GM19351 (cell line): ENCODE measurements around the gene ADGRV1.
"Not testable (repeated sequence)": the region's sequence is repeated elsewhere in the genome, so short reads cannot be mapped to it uniquely, and the experiment has no call there.

Experiments
- ATAC-seq: cut with Tn5 transposase; IDR thresholded peaks from one replicate; pipeline ENCODE4 v1.9.1; 2021; ENCODE audit warnings: mild to moderate bottlenecking, moderate library complexity; ENCODE audit not compliant: unreplicated experiment

The ADGRV1 gene

DNA sequence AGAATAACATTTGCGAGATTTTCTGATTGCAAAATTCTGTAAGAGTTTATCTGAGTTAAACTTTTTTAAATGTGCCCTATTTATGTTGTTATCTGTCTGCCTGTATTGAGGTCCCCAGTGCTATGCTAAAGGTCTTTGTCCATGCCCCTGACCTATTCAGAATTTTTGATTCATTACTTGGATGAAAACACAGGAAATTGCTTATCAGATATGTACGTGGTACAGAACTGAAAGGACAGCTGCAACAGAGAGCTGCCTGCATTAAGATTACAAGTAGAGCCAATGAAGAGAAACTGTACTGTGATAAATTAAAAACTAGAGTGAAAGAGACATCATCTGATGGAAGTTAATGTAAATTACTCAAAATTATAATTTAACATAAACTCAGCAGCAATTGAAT, 408.8 kb downstream of the ADGRV1 start:
- ATAC-seq: no peak

DNA sequence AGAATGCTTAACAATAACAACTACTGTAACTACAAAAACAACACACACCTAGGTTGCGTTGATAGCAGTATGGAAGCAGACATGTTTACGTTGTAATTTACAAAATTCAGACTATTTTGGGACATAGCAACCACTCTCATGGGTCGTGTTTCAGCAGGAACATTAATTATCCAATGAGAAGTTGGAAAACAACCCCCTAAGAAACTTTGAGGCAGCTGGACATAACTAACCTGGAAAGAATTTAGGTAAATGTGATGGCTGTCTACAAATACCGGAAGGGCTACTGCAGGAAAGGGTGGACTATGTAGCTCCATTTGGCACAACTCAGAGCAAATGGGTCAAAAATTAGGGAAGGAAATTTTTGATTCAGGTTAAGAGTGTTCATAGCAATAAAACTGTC, 409.3 kb downstream of the ADGRV1 start:
- no peak for ATAC-seq

- ATAC-seq: no peak
Observed at GRCh38 chr5:90968319-90968718, 409.7 kb downstream of the ADGRV1 start.

GRCh38 chr5:90969945-90970344, 411.3 kb downstream of the ADGRV1 start:
- ATAC-seq: not testable (repeated sequence)

DNA sequence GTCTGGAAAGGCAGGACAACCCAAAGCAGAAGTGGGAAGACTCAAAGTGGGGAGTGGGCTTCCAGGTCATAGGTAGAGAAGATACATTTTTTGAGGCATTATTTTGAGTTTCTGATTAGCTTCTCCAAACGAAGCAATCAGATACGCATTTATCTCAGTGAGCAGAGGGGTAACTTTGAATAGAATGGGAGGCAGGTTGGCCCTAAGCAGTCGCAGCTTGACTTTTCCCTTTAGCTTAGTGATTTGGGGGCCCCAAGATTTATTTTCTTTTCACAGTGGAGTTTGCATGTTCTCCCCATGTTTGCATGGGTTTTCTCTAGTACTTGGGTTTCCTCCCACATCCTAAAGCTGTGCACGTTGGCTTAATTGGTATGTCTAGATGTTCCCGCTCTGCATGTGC, 422.6 kb downstream of the ADGRV1 start:
- no peak for ATAC-seq

- no peak for ATAC-seq
Observed at GRCh38 chr5:90981821-90982220, 423.2 kb downstream of the ADGRV1 start.

DNA sequence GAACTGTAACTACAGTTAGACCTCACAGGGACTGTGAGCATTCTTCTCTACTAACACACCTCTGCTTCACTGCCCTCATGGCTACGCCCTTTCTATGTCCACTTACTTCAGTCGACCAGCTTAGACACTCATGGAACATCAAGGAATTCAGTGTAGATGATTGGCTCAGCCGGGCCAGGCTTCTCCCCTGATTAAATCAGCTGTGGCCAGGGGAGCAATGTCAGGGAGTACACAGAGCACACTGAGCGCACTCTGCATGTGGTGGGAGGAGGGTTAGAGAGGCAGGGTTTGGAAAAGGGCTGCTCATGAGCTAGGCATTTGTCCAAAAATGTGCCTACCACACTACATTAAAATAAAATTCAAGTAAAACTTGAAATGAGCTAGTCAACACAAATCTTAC, 424.0 kb downstream of the ADGRV1 start:
- no peak for ATAC-seq

- ATAC-seq: no peak
Observed at GRCh38 chr5:90983148-90983547, 424.6 kb downstream of the ADGRV1 start.

DNA sequence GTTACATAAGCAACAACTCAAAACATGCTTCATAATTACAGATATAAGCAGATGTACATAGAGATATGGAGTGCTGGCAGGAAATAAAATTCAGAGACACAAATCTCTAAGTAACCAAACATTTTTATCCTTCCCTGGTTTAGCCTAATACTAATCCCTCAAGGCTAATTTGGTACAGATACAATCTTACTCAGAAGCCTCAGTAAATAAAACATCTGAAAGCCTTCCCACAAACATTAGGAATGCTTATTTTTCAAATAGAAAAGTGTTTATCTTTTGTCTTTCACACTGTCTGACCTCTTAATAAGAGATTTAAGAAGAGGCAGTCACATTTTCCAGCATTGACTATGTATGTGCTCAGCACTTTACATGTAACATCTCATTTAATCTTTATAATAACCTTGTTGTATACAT, 425.1 kb downstream of the ADGRV1 start:
- ATAC-seq: no peak

GRCh38 chr5:90985341-90985740, 426.7 kb downstream of the ADGRV1 start:
- ATAC-seq: no peak

GRCh38 chr5:90987726-90988125, 429.1 kb downstream of the ADGRV1 start:
- ATAC-seq: no peak

GRCh38 chr5:90991201-90991600, 432.6 kb downstream of the ADGRV1 start:
- ATAC-seq: no peak

DNA sequence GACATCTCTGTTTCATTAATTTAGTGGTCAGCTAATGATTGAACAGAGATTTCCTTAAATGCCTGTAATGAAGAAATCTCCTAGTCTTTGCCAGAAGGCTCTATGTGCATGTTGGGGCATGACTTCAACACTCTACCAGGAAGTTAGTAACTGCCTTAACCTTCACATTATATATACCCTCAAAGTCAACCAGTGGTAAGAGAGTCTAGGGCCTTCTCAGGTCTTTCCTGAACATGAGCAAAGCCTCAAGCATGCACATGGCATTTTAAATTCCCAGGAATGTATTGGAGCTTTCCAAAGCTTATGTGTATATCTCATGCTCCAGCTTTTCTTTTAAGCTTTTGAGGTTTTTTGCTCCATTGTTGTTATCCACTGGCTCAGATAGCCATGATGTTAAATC, 436.2 kb downstream of the ADGRV1 start:
- no peak for ATAC-seq

DNA sequence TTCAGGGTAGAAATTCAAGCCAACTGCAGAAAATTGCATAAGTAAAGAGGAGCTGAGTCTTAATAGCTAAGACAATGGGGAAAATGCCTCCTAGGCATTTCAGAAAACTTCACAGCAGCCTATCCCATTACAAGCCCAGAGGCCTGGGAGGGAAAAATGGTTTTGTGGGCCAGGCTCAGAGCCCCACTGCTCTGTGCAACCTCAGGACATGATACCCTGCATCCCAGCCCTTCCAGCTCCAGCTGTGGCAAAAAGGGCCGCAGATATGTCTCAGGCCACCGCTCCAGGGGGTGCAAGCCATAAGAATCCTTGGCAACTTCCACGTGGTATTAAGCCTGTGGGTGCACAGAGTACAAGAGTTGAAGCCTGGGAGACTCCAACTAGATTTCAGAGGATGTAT, 437.5 kb downstream of the ADGRV1 start:
- no peak for ATAC-seq

DNA sequence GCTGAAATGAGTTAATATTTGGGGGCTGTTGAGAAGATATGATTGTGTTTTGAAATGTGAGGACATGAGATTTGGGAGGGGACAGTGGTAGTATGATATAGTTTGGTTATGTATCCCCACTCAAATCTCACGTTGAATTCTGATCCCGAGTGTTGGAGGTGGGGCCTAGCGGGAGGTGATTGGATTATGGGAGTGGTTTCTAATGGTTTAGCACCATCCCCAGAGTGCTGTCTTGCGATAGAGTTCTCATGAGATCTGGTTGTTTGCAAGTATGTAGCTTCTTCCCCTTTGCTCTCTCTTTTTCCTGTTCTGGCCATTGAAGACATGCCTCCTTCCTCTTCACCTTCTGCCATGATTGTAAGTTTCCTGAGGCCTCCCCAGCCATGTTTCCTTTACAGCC, 438.5 kb downstream of the ADGRV1 start:
- no peak for ATAC-seq

GRCh38 chr5:91000743-91001142, 442.1 kb downstream of the ADGRV1 start:
- ATAC-seq: no peak

DNA sequence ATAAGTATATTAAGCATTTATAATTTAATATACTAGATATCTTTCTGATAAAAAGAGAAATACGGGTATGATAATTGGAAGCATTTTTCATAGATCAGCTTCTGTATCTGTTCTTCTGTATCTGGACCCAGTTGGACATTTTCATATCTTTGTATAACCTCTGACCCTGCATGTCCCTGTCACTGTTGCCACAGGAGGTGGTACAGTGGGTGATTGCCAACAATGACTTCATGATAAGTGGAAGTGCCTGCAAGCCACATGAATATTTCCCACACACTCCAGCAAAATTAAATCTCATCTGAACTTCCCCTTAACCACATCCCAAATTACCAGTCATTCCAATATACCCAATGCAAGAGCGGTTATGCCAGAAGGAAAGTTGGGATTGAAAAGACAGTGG, 448.1 kb downstream of the ADGRV1 start:
- no peak for ATAC-seq

- ATAC-seq: no peak
Observed at GRCh38 chr5:91007251-91007650, 448.7 kb downstream of the ADGRV1 start.

GRCh38 chr5:91007780-91008402, 449.3 kb downstream of the ADGRV1 start:
- ATAC-seq: no peak

- ATAC-seq: no peak
Observed at GRCh38 chr5:91010090-91010489, 451.5 kb downstream of the ADGRV1 start.

DNA sequence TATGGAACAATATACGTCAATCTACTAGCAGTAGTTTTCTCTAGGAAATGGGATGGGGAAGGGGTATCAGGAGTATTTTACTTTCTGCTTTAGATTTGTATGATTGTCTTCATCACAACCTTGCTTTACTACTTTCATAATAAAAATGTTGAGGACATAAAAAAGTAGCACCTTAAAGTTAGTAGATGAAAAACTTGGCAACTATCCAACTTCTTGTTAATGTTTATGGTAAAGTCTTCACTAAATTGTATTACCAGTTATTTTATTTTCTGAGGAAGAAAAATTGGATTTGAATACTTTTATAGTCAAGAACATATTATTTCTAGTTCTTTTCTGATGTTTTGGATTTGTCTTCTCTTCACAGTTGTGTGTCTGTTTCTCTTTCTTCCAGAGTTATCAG, 452.4 kb downstream of the ADGRV1 start:
- ATAC-seq: no peak

DNA sequence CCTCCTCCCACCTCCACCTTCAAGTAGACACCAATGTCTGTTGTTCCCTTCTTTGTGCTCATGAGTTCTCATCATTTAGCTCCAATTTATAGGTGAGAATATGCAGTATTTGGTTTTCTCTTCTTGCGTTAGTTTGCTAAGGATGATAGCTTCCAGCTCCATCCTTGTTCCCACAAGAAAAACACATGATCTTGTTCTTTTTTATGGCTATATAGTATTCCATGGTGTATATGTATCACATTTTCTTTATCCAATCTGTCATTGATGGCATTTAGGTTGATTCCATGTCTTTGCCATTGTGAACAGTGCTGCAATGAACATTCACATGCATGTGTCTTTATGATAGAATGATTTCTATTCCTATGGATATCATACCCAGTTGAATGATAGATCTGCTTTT, 454.3 kb downstream of the ADGRV1 start:
- ATAC-seq: not testable (repeated sequence)

DNA sequence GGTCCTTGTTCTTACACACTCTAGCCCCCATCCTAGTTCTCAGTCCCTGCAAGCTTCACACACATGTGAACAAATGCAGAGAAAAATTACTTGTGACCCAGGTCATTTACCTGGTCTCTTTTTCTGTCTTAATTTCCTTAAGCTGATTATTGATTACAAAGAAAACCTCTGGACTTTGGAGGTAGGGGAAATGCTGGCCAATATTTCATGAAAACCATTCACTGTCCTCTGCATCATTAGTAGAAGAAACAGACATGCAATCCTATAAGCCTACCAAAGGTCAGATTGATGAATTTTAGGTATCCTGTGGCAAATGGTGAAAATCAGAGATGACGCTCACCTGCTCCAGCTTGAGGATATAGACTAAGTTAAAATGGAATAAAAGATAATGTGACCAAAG, 457.7 kb downstream of the ADGRV1 start:
- no peak for ATAC-seq
